HG03039 (cell line): ENCODE results near the gene MAPKAP1.
"Not testable (repeated sequence)": the region's sequence is repeated elsewhere in the genome, so short reads cannot be mapped to it uniquely, and the experiment has no call there.

Experiments used
- ATAC-seq: cut with Tn5 transposase; IDR thresholded peaks from one replicate; pipeline ENCODE4 v1.9.1; 2021; ENCODE audit warnings: mild to moderate bottlenecking, moderate library complexity; ENCODE audit not compliant: unreplicated experiment

MAPKAP1 gene

DNA sequence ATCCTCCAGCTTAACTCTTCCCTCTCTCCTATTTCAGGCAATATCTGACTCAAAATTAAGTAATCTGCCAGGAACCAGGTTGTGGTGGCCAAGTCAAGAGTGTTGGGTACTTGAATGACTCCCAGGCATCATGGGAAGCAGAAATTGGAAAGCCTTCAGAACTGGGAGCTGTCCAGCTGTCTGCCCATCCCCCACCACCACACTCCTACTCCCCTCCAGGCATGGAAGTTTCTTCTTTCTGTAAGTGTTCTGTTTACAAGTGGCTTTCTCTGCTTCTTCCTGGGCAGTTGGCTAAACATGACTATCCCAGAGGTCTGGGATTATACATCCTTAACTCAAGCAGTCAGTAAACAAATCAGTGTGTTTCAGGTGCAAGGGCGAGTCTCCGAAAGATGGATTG, 25.6 kb upstream of the MAPKAP1 start:
- ATAC-seq = no peak

DNA sequence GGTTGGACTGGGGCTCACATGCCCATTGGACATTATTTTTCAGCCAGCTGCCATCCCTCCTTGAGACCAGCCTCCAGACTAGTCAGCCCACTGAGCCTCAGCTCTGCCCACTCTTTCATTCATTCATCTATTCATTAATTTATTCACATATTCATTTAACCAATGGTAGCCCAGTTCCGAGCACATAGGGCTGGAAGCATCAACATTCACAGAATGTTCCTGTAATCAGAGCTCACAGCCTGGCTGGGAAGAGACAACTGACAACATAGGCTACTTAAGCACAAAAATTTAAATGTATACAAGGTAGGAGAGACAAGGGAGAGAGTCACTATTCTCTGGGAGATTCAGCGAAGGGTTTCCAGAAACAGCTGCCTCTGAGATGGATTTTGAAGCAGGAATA, 23.2 kb upstream of the MAPKAP1 start:
- ATAC-seq = no peak

DNA sequence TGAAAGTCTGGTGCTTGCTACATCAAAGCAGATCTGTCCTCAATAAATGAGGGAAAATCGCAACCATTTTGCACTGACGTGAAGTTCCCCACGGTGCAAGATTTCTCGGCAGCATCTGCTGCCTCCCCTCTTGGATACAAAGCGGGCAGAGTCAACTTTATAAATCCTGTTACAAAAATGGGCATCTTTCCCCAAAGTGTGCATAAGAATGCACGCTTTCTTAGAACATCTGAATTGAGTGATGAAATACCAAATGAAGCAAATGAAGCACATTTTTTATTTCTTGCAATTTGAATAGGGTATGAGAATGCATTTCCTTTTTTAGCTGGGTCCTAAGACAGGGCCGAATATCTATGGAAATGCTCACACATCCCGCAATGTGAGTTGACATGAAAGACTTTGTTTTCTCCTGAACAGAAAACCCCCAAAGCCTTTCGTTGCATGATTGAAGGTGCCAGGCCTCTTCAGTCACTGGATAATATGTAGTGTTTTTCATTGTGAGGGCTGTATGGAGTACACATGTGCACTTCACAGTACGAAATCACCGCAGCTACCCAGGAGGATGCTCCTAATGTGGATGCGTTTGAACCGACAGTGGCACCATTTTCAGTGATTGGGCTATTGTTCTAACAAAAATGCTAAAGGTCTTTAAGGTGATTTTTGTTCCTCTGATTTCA, 19.6 kb upstream of the MAPKAP1 start:
- no peak for ATAC-seq

GRCh38 chr9:125707472-125707804, 430 bp upstream of the MAPKAP1 start:
- ATAC-seq = no peak

- no peak for ATAC-seq
Measured at GRCh38 chr9:125705893-125706292, 1.1 kb downstream of the MAPKAP1 start.

GRCh38 chr9:125703662-125704061, 3.3 kb downstream of the MAPKAP1 start:
- no peak for ATAC-seq

DNA sequence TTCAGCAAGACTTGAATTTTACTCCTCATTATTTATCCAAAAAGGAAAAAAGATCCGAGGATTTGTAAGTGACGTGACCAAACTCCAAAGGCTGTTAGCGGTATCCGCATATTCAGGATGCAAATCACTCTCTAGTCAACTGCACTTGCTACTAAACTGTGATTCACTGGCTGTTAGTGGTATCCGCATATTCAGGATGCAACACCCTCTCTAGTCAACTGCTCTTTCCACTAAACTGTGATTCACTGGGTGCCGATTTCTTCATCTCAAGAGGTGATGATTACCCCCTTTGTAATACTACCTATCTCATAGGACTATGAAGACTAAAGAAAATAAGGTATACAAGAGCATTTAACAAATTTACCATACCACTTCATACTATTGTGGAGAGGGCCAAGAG, 5.7 kb downstream of the MAPKAP1 start:
- ATAC-seq = no peak

DNA sequence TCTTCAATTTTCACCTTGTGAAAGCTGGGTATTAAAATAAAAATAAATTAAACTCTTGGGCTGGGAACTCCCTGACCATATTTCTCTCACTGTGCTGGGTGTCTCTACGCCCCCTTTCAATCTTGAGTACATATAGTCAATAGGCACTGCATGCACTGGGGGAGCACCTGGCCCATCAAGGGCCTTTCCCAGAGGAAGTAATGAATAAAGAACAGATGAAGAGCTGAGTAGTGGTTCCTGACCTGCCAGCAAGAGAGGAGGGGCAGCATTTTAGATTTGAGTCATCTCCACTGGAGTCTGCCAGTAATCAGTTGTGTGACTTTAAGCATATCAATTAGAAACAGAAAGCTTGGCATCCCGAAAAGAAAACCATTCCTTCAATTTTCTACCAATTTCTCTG, 6.2 kb downstream of the MAPKAP1 start:
- peak; percentile 78 for ATAC-seq

DNA sequence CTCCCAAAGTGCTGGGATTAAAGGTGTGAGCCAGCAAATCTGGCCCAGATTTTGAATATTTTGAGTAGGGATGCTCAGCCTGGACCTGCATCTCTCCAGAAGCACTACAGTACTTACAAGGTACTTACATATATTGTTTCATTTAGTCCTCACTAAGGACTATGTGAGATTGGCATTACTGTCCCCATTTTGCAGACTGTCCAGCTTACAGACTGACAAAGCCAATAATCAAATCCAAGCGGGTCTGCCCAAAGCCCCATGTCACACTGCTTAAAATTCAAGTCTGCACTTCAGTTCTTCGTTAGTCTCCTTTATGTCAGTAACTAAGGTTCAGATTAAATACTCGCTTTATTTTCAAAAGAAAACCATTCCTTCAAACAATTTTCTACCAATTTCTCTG, 7.1 kb downstream of the MAPKAP1 start:
- no peak for ATAC-seq

DNA sequence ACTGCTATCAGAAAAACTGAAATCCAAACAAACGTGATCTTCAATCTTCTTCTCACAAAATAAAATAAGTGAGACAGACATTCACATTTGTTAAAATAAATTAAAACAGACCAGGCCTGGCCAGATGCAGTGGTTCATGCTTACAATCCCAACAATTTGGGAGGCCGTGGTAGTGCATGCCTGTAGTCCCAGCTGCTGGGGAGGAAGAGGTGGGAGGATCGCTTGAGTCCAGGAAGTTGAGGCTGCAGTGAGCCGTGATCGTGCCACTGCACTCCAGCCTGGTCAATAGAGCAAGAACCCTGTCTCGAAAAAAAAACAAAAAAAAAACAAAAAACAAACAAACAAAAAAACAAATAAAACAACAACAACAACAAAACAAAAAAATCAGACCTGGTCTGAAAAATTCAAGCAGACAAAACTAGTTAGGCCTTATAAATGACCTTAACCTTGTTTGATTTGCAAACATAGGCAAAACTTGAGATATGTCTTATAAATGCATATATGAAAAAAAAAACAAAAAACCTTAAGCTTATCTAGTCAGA, 10.8 kb downstream of the MAPKAP1 start:
- ATAC-seq = no peak

DNA sequence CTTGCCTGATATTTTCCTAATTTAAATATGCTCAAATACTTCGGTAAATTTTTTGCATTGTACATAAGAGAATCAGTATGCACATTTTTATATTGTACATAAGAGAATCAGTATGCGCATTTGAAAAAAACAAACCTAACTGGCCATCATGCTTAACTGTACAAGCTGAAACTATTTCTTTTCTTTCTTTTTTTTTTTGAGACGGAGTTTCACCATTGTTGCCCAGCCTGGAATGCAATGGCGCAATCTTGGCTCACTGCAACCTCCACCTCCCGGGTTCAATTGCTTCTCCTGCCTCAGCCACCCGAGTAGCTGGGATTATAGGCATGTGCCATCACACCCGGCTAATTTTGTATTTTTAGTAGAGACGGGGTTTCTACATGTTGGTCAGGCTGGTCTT, 11.5 kb downstream of the MAPKAP1 start:
- not testable (repeated sequence) for ATAC-seq

DNA sequence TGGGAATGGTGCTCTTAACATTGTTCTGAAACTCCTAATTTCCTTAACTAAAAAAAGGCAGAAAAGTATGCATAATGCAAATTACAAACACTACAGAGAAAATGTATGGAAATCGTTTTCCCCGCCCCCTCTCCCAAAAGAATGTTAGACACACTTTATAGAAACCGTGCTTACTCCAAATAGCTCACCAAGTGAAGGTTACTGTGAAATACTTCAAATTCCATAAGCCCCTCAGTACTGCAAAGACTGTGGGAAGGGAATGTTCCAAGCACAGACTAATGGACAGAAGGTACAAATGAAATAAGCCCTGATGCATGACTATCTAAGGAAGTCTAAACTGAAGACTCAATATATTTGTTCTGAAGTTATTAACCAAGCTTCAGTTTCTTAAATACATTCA, 12.5 kb downstream of the MAPKAP1 start:
- ATAC-seq = no peak

GRCh38 chr9:125693492-125693891, 13.5 kb downstream of the MAPKAP1 start:
- ATAC-seq = not testable (repeated sequence)

DNA sequence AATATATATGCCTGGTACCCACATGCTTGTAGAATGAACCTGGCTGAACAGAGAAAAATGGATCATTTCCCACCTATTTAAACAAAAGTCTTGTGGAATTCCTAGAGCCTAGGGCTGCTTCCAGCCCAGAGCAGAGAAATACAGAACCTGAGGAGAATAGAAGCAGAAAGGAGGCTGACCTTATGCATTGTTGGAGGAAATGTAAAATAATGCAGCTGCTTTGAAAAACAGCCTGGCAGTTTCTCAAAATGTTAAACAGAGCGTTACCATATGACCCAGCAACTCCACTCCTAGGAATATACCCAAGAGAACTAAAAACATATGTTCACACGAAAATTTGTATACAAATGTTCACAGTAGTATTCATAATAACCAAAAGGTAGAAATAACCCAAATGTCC, 15.1 kb downstream of the MAPKAP1 start:
- ATAC-seq = no peak

DNA sequence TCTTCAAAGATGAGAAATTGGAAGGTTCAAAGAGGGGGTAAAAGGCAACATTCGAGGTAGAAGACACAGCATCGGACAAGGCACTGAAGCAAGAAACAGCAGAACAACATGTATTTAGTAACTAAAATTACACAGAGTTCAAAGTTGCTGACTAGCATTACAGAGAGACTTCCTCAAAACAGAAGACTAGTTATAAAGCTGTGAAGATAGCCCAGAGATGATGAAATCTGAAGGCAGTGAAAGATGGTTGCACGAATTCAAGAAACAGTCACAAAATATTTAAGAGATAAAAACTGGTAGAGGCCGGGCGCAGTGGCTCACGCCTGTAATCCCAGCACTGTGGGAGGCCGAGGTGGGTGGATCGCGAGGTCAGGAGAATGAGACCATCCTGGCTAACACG, 16.3 kb downstream of the MAPKAP1 start:
- ATAC-seq = no peak

- no peak for ATAC-seq
Measured at GRCh38 chr9:125687163-125687863, 19.7 kb downstream of the MAPKAP1 start.

- no peak for ATAC-seq
Measured at GRCh38 chr9:125685167-125685566, 21.8 kb downstream of the MAPKAP1 start.

DNA sequence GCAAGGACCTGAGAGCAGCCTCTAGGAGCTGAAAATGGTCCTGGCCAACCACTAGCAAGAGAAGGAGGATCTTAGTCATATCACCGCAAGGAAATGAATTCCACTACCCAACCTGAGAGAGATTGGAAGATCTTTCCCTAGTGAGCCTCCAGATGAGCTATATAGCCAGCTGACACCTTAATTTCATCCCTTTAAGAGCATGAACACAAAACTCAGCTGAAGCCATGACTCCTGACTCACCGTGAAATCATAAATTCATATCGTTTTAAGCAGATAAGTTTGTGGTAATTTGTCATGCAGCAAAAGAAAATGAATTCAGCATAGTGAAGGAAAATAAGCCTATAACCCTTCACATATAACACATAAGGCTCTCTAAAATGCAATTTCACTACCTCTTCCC, 23.5 kb downstream of the MAPKAP1 start:
- no peak for ATAC-seq

DNA sequence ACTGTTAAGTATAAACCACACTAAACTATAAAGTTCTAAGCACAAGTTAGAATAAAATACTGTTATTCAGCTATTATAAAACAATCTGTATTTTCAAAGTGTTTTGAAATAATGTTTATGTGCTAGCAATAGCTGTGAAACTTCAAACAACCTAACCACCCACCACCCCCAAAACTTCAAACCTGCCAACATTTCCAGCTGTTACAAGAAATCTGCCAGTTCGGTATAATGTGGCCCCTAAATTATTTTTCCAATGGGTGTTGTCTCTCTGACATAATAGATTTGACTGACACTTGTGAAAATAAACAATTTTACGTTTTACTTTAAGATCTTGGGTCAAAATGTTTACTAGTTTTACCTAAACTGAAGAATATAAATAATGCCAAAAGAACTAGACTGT, 24.7 kb downstream of the MAPKAP1 start:
- ATAC-seq = no peak

DNA sequence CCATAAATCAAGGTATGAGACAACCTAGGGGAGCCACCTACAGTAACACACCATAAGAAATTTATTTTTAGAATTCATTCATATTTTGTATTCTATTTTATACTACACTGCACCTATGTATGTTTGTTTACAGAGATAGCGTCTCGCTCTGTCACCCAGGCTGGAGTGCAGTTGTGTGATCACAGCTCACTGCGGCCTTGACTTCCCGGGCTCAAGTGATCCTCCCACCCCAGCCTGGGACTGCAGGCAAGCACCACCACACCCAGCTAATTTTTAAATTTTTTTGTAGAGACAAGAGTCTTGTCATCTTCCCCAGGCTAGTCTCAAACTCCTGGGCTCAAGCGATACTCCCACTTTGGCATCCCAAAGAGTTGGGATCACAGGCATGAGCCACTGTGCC, 25.4 kb downstream of the MAPKAP1 start:
- ATAC-seq = no peak

DNA sequence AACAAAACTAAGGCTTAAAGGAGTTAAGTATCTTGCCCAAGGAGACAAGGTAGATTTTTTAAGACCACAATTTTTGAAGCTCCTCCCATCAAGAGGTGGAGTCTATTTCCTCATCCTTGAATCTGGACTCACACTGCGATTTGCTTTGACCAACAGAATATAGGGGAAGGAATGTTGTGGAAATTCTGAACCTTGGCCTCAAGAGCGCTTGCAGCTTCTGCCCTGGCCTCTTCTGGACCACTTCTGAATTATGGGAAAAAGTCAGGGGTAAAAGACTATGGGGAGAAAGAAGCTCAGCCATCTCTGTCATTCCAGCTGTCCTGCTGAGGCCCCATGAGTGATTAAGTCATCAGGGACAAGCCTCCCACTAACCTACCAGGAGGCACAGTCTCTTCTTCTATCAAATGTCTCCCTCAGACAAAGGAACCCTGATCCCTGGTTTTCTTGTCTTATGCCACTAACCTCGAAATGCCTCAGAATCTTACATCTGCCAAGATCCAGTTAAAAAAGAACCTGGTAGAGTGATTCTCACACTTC, 25.9 kb downstream of the MAPKAP1 start:
- ATAC-seq = no peak

DNA sequence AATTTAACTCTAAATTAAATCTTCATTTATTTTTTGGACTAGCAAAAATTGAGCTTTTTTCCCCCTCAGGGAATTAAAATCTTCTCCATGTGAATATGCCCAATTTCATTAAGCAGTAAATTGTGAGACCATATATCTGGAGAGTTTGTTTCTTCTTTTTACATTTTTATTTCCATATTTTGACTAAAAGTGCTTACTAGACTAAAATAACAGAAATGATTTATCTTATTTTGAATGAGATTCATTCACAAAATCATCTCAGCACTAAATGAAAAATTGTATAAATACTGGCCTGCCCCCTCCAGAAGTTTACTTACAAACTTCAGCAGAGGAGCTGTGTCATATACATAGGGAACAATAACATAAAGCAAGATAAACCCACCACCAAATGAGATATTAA, 26.6 kb downstream of the MAPKAP1 start:
- ATAC-seq = no peak
